Measurements from ENCODE around the gene RFFL. TPM values are rescaled to one million over a fixed set of nuclear protein-coding genes. Genes with fewer than 3 reads are reported as not detected.
A peak's percentile ranks its signal among the peaks of the same experiment; 100 is the strongest.
"Not testable (repeated sequence)": the region's sequence is repeated elsewhere in the genome, so short reads cannot be mapped to it uniquely, and the experiment has no call there.

The RFFL gene
- total RNA-seq, result 10 to 100 TPM; 16.5 to 31.9 (median 21.4) TPM

DNA sequence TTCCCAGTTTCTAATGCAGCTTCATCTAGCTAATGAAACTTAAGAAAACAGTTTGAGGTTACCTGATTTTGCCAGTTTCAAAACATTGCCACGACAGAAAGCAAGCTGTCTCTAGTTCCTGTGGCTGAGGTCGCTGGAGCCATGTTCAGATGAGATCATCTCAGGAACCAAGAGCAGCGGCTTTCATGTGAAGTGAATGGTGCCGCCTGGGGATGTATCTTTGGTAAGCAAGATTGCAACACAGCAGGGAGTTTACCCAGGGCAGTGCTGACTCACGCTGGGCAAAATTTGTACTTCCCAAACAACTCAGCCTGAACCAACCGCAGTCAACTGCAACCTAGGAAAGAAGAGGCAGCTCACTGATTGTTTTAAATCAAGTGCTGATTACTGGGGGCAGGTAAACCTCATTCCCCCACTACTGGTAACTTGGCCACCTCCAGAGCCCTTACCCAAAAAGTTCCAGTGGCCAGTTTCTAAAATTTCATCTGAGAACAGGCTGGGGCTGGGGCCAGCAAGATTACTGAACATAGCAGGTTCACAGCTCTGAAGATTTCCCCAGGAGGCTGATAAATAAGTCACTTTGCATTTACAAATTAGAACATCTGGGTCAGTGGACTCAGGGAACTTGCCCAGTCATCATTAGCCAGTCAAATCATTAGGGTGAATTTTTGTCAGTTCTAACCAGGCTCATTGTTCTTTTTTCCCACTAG is at the start of gene RFFL:
Gene RFFL, minus strand, starts transcription at position 194 of the 710 bp plus-strand sequence. CDS start 37,154 bp downstream, outside the sequence.
- H3K4me3 ChIP-seq (ENCODE audit: low read depth, poor library complexity, severe bottlenecking), result no peak within 1 kb of the TSS
- intact Hi-C loops (cut with DNase I; ENCODE audit: low total_unique reads), result no loop called here
- TF ChIP-seq CTCF (IDR thresholded peaks at IDR 0.05) (no peak), POLR2A (IDR thresholded peaks at IDR 0.05) (no peak)

GRCh38 chr17:35110791-35111190 is 47.3 kb upstream of the RFFL start:
- intact Hi-C loops (cut with DNase I; ENCODE audit: low total_unique reads); DNase-seq (ENCODE audit: low spot score in 2 of 2); H3K4me3 ChIP-seq (ENCODE audit: low read depth, poor library complexity, severe bottlenecking): not testable (repeated sequence)
- 97 to 98% methylated on average over 17 of the region's 17 CpGs for WGBS, 2 donors

More for the DNA sequence above, at the start of gene RFFL:
- DNase-seq (ENCODE audit: low spot score in 2 of 2), result peak; percentile 96 to 97
- 4 to 14% methylated on average over 6 of the region's 6 CpGs for WGBS, 2 donors

DNA sequence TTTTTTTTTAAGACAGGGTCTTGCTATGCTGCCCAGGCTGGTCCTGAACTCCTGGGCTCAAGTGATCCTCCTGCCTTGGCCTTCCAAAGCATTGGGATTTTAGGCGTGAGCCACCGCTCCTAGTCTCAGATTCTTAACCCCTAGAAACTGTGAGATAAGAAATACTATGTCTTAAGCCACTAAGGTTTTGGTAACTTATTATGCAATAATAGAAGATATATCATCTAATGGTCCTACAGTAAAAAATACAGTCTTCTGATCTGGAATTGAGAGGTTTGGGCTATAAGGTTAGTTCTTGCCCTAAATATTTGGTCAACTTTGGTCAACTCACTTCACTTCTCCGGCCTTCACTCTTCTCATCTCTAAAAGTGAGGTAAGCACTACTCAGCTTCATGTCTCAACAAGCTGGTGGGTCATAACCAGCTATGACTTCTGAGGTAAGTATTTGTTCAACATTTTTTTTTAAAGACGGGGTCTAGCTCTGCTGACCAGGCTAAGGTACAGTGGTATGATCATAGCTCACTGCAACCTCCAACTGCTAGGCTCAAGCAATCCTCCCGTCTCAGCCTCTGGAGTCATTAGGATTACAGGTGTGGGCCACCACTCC is 41.4 kb upstream of the RFFL start:
- DNase-seq (ENCODE audit: low spot score in 2 of 2), result no peak
- 98% methylated on average over 5 of the region's 5 CpGs for WGBS, 2 donors
- no peak overlapping the region for H3K4me3 ChIP-seq (ENCODE audit: low read depth, poor library complexity, severe bottlenecking)
- TF ChIP-seq POLR2A (IDR thresholded peaks at IDR 0.05), result no peak
- TF ChIP-seq CTCF (IDR thresholded peaks at IDR 0.05), result no peak
- intact Hi-C loops (cut with DNase I; ENCODE audit: low total_unique reads), result no loop called here

DNA sequence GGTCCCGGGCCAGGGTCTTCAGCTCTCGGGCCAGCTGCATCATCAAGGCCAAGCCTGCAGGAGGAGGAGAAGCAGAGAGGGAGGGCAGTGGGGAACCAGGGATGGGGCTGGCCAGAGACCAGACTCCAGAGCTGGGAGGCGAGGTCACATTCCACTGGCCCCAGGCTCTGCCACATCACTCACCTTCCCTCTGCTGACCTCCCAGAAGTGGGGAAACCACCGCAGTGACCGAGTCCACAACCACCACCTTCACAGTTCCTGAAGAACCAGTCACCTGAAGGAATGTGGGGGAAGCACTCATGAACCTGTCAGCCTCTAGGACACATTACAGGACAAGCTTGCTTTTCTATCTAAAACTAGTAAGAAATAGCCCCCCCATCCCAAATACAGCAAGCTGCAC is 39.8 kb upstream of the RFFL start:
- intact Hi-C loops (cut with DNase I; ENCODE audit: low total_unique reads), result no loop called here
- DNase-seq (ENCODE audit: low spot score in 2 of 2), result no peak
- H3K4me3 ChIP-seq (ENCODE audit: low read depth, poor library complexity, severe bottlenecking), result no peak overlapping the region
- TF ChIP-seq CTCF (IDR thresholded peaks at IDR 0.05), result no peak
- TF ChIP-seq POLR2A (IDR thresholded peaks at IDR 0.05), result no peak
- WGBS, 2 donors, result 91 to 93% methylated on average over 5 of the region's 5 CpGs

DNA sequence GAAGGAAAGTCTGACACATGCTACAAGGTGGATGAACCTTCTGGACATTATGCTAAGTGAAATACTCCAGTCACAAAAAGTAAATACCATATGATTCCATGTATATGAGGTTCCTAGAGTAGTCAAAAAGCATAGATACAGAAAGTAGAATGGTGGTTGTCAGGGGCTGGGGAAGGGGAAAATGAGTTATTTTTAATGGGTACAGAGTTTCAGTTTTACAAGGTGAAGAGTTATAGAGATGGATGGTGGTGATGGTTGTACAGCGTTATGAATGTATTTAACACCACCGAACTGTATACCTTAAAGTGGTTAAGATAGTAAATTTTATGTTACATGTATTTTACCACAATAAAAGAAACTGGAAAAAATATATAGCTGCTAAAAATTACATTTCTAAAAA is 38.2 kb upstream of the RFFL start:
- H3K4me3 ChIP-seq (ENCODE audit: low read depth, poor library complexity, severe bottlenecking), result no peak overlapping the region
- intact Hi-C loops (cut with DNase I; ENCODE audit: low total_unique reads), result no loop called here
- DNase-seq (ENCODE audit: low spot score in 2 of 2), result no peak
- WGBS, 2 donors, result 96% methylated on average over 2 of the region's 2 CpGs
- TF ChIP-seq POLR2A (IDR thresholded peaks at IDR 0.05) (no peak), CTCF (IDR thresholded peaks at IDR 0.05) (no peak)

- intact Hi-C loops (cut with DNase I; ENCODE audit: low total_unique reads), result no loop called here
- 92 to 98% methylated on average over 14 of the region's 14 CpGs for WGBS, 2 donors
- no peak for DNase-seq (ENCODE audit: low spot score in 2 of 2)
- TF ChIP-seq CTCF (IDR thresholded peaks at IDR 0.05) (no peak), POLR2A (IDR thresholded peaks at IDR 0.05) (no peak)
- H3K4me3 ChIP-seq (ENCODE audit: low read depth, poor library complexity, severe bottlenecking), result no peak overlapping the region
These were observed 37.5 kb upstream of the RFFL start for GRCh38 chr17:35101036-35101435.
